Esophagus muscularis mucosa (tissue), 4 donors: Measurements from ENCODE around the gene DUS1L. TPM values are rescaled to one million over a fixed set of nuclear protein-coding genes. Genes with fewer than 3 reads are reported as not detected.

Source experiments
- DNase-seq: peaks from one replicate; pipeline ENCODE4 v3.0.0-alpha.2; 2017; ENCODE audit errors: extremely low spot score
- H3K27ac ChIP-seq, 4 donors: fragments of 200-600 bp; sonication (generic); replicated peaks in 1 of 4; 1 replicate in 3 of 4; 2 replicates in 1 of 4; pipeline ENCODE4 v1.5.1; 2016 to 2019; ENCODE audit warnings: mild to moderate bottlenecking in 1 of 4
- H3K27me3 ChIP-seq, 4 donors: fragments of 200-600 bp; sonication (generic); one replicate each; pipeline versions ENCODE4 v1.5.1 to v1.6.0; 2016 to 2019
- H3K36me3 ChIP-seq, 4 donors: fragments of 200-600 bp; sonication (generic); one replicate each; pipeline ENCODE4 v1.5.1; 2016 to 2019
- H3K4me1 ChIP-seq, 4 donors: fragments of 200-600 bp; sonication (generic); one replicate each; pipeline ENCODE4 v1.5.1; 2016 to 2019
- H3K4me3 ChIP-seq, 4 donors: fragments of 200-600 bp; sonication (generic); 1 replicate in 2 of 4; 2 replicates in 2 of 4; pipeline ENCODE4 v1.5.1; 2016 to 2019; ENCODE audit warnings: mild to moderate bottlenecking in 4 of 4, moderate library complexity in 1 of 4
- H3K9me3 ChIP-seq, 4 donors: fragments of 200-600 bp; sonication (generic); 1 replicate in 3 of 4; 2 replicates in 1 of 4; pipeline ENCODE4 v1.5.1; 2016 to 2019
- EP300 ChIP-seq: sonication (generic); formaldehyde crosslinking; IDR thresholded peaks from one replicate; pipeline ENCODE4 v1.6.1; 2017; ENCODE audit warnings: antibody characterized with exemption
- POLR2A ChIP-seq: fragments of 450-650 bp; IDR thresholded peaks from one replicate; pipeline ENCODE4 v1.6.1; 2017; ENCODE audit warnings: antibody characterized with exemption, moderate library complexity, mild to moderate bottlenecking, low read depth
- POLR2AphosphoS5 ChIP-seq, 2 donors: sonication (generic); formaldehyde crosslinking; IDR thresholded peaks; one replicate each; pipeline ENCODE4 v1.6.1; 2017; ENCODE audit warnings: antibody characterized with exemption in 2 of 2
- WGBS: methylation state at CpG from one replicate; pipeline ENCODE4 v1.1.5; 2018; 5-methylcytosine and 5-hydroxymethylcytosine counted together
- intact Hi-C: fragments of 100-400 bp; cut with DNase I; formaldehyde crosslinking; loops from one replicate; pipeline ENCODE4 v1.15.1; 2023
- total RNA-seq, 4 donors: library from RNA; depleted of rRNA; stranded (reverse); fragments of >200 nt; gene quantifications; one replicate each; pipeline versions ENCODE4 v1.1.0 to v1.2.1, GENCODE V29; 2016
- TF ChIP-seq, protein P1 (sequence below), 3 experiments: fragments of 200-600 bp in 2 of 3; fragments of 450-650 bp in 1 of 3; sonication (generic) in 2 of 3; IDR thresholded peaks; one replicate each; pipeline ENCODE4 v1.5.1; 2017 to 2019; ENCODE audit warnings: antibody characterized with exemption in 3 of 3, mild to moderate bottlenecking in 2 of 3, moderate library complexity in 1 of 3

The DUS1L gene
- total RNA-seq, 4 donors from 2014 or later, result 42.2 to 77.1 (median 52.6) TPM

DNA sequence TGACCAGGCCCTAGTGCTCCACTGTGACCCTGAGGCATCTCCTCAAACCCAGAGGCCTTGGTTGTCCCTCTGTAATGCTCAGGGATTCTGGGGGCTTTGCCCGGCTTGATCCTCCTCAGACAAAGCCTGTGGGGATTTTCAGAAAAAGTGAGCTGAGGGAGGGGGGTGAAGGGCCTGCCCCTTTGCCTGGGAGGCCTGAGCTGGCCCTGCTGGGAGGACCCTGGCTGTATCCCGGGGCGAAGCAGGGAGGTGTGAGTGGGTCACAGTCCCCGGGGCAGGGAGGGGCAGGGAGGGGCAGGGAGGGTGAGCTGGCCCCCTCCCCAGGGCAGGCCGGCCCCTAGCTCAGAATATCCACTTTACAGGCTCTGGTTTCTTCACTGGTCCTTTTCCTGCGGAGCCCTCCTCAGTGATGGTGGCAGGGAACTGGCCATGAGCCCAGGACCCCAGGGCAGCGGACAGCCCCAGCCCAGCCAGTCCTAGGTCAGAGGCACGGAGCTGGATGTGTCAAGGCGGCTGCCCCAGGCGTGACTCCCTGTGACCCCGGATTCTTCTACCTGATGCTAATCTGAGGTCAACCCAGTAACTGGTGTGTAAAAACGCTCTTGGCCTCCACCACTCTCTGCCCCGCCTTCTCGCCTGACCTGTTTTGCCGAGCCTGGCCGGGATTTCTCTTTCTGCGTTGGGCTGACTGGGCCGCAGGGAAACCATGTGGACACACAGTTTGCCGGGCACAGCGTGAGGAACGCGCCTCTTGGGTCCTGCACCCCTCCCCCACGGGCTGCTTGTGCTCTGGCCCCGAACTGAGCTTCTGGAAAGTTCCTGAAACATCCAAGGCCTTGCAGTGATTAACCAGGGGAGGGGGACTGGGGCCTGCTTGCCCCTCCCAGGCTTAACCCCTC is 38.2 kb upstream of the DUS1L start:
- intact Hi-C loops, result no loop called here
- no peaks in the 10 kb centered on the region for H3K27me3 ChIP-seq
- no peak for DNase-seq
- peak overlapping the region; percentile 68 to 81 (median 76) for H3K27ac ChIP-seq
- no peak overlapping the region for H3K4me3 ChIP-seq
- TF ChIP-seq EP300 (no peak), POLR2A (no peak), POLR2AphosphoS5 (IDR thresholded peaks at IDR 0.05) (peak; percentile 28 to 80)
- TF ChIP-seq, protein P1, sequence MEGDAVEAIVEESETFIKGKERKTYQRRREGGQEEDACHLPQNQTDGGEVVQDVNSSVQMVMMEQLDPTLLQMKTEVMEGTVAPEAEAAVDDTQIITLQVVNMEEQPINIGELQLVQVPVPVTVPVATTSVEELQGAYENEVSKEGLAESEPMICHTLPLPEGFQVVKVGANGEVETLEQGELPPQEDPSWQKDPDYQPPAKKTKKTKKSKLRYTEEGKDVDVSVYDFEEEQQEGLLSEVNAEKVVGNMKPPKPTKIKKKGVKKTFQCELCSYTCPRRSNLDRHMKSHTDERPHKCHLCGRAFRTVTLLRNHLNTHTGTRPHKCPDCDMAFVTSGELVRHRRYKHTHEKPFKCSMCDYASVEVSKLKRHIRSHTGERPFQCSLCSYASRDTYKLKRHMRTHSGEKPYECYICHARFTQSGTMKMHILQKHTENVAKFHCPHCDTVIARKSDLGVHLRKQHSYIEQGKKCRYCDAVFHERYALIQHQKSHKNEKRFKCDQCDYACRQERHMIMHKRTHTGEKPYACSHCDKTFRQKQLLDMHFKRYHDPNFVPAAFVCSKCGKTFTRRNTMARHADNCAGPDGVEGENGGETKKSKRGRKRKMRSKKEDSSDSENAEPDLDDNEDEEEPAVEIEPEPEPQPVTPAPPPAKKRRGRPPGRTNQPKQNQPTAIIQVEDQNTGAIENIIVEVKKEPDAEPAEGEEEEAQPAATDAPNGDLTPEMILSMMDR (IDR thresholded peaks at IDR 0.05), result no peak
- H3K9me3 ChIP-seq, result no peaks in the 10 kb centered on the region
- 44% methylated on average over 14 of the region's 24 CpGs for WGBS
- H3K36me3 ChIP-seq, result peaks cover 0 to 5% (median 2%) of the 10 kb centered on the region in 4 donors
- H3K4me1 ChIP-seq, result peaks cover 43 to 89% (median 75%) of the 10 kb centered on the region in 4 donors

DNA sequence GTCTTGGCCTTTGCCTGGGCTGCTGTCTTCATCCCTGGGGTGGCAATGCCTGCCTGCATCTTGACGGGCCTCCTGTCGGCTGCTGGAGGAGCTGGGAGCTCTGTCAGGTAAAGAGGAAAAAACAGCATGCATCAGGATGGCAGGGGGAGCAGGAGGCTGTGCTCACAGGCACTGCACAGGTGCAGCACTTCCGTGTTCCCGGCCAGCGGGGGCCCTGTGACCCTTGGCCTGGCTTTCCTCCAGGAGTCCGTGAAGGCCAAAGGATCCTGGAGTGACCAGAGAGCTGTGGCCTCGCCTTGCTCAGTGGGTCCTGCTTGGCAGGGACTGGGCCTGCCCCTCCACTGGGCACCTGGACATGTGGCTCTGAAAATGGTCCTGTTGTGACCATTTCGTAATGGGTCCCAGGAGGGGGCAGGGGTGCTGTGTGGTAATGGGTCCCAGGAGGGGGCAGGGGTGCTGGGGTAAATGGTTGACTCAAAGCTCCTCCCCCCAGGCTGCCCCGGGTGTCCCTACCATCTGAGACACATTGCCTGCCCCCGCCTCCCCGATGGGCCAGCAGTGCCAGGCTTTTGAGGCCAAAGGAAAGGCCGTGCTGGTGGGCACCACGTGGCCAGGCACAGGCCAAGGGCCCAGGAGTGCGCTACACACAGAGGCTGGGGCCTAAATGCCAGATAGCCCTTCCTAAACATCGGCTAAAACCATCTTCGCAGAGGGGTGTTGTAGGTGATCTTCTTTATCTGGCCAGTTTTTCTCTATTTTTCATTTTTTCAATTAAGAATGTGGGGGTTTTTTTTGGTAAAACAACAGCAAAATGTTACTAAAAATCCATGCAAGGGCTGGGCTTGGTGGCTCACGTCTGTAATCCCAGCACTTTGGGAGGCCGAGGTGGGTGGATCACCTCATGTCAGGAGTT is 36.4 kb upstream of the DUS1L start:
- intact Hi-C loops, result no loop called here
- 69% methylated on average over 17 of the region's 18 CpGs for WGBS
- DNase-seq, result no peak
- H3K27me3 ChIP-seq, result no peaks in the 10 kb centered on the region
- no peaks in the 10 kb centered on the region for H3K9me3 ChIP-seq
- no peak overlapping the region for H3K4me3 ChIP-seq
- peak overlapping the region in 2 of 4 donors; percentile 7 to 51 for H3K27ac ChIP-seq
- no peak for TF ChIP-seq POLR2A
- TF ChIP-seq, protein P1 (IDR thresholded peaks at IDR 0.05), result no peak
- TF ChIP-seq POLR2AphosphoS5 (IDR thresholded peaks at IDR 0.05), result no peak
- TF ChIP-seq EP300, result no peak
- peaks cover 0 to 5% (median 0%) of the 10 kb centered on the region in 4 donors for H3K36me3 ChIP-seq
- peaks cover 45 to 87% (median 75%) of the 10 kb centered on the region in 4 donors for H3K4me1 ChIP-seq

- Histone ChIP-seq H3K27ac (peak overlapping the region in 1 of 4 donors; percentile 51), H3K9me3 (no peaks in the 10 kb centered on the region), H3K27me3 (no peaks in the 10 kb centered on the region), H3K36me3 (peaks cover 0 to 5% (median 0%) of the 10 kb centered on the region in 4 donors), H3K4me3 (no peak overlapping the region), H3K4me1 (peaks cover 45 to 87% (median 75%) of the 10 kb centered on the region in 4 donors)
- no peak for DNase-seq
- TF ChIP-seq POLR2AphosphoS5 (IDR thresholded peaks at IDR 0.05) (no peak), POLR2A (no peak), EP300 (no peak)
- TF ChIP-seq, protein P1 (IDR thresholded peaks at IDR 0.05), result no peak
- no CpG with 5 or more reads among the region's 10 CpGs for WGBS
- intact Hi-C loops, result no loop called here
Measured at GRCh38 chr17:82101301-82101715, 35.7 kb upstream of the DUS1L start.

DNA sequence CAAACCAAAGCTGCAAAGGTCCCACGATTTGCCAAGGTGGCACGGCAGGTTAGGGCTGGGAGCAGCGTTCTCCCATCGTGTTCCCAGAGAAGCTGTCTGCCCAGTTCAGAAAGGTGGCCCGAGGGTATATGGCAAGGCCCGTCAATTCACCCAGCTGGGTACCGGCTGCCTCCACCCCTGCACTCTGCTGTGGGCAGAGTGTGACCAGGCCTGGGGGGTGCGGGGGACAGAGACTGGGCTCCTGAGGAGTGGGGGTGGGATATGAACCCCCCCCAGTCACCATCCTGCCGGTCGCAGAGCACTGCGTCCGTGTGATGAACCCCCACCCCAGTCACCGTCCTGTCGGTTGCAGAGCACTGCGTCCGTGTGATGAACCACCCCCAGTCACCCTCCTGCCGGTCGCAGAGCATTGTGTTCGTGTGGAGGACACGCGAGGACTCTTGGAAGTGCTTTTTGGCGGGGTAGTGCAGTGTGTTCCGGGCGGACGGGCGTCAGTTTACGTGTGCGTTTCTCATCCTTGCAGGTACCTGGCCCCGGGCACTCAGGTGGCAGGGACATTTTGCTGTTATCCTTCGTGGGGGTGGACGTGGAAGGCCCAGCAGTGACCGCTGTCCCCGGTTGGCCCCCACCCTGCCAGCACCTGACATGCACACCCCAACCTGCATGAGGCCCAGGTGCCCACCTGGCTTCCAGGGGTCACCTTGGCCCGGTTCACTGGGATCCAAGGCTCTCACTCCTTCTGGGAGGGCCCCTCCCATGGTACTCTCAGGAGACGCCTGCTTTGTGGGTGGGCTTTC is 35.1 kb upstream of the DUS1L start:
- whole genome bisulfite sequencing, result 92% methylated on average over 26 of the region's 35 CpGs
- TF ChIP-seq POLR2AphosphoS5 (IDR thresholded peaks at IDR 0.05), result no peak
- TF ChIP-seq, protein P1 (IDR thresholded peaks at IDR 0.05), result no peak
- no peak for TF ChIP-seq EP300
- no peak for DNase-seq

More for the DNA sequence above, 35.1 kb upstream of the DUS1L start:
- Histone ChIP-seq H3K27ac (peak overlapping the region; percentile 88 to 99 (median 95)), H3K27me3 (no peaks in the 10 kb centered on the region), H3K36me3 (peaks cover 0 to 9% (median 5%) of the 10 kb centered on the region in 4 donors), H3K4me1 (peaks cover 40 to 87% (median 74%) of the 10 kb centered on the region in 4 donors), H3K4me3 (no peak overlapping the region), H3K9me3 (no peaks in the 10 kb centered on the region)
- intact Hi-C loops, result no loop called here
